ENCODE results near the gene OR6C65.
"Not testable (repeated sequence)": the region's sequence is repeated elsewhere in the genome, so short reads cannot be mapped to it uniquely, and the experiment has no call there.

Gene OR6C65

DNA sequence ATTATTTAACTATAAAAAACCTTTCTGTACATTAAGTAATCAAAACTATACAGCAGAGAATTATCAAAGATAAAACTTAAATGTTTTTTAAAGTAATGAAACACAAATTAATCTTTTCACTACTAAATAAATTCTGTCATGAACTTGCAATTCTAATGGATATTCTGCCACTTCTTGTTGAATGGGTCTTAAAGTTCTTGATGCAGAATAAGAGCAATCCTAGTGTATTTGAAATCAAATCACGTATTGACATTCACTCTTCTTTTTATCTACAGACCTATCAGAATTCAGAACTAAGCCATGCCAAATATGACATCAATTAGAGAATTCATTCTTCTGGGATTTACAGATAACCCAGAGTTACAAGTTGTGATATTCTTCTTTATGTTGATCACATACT, at the start of gene OR6C65:
TSS of gene OR6C65 (plus strand) at position 301 of the 400 bp plus-strand sequence. CDS start at position 301, 0 bp downstream.
- Histone ChIP-seq H3K27me3 (ENCODE audit: control insufficient read depth in 2 of 2, insufficient read depth in 2 of 2, low read length in 2 of 2) (no peaks in the 10 kb centered on the region), H3K27ac (ENCODE audit: low read depth in 2 of 2, low read length in 2 of 2) (no peak within 1 kb of the TSS), H3K36me3 (ENCODE audit: control insufficient read depth in 2 of 2, insufficient read depth in 2 of 2, low read length in 2 of 2) (no peaks in the 10 kb centered on the region), H3K4me3 (ENCODE audit: low read length in 2 of 2) (no peak within 1 kb of the TSS), H3K9ac (ENCODE audit: low read depth in 1 of 2, low read length in 2 of 2) (no peak within 1 kb of the TSS), H3K9me3 (ENCODE audit: control insufficient read depth in 2 of 2, low read length in 2 of 2) (no peaks in the 10 kb centered on the region), H3K4me1 (ENCODE audit: control insufficient read depth in 2 of 2, insufficient read depth in 2 of 2, low read length in 2 of 2) (no peaks in the 10 kb centered on the region)

DNA sequence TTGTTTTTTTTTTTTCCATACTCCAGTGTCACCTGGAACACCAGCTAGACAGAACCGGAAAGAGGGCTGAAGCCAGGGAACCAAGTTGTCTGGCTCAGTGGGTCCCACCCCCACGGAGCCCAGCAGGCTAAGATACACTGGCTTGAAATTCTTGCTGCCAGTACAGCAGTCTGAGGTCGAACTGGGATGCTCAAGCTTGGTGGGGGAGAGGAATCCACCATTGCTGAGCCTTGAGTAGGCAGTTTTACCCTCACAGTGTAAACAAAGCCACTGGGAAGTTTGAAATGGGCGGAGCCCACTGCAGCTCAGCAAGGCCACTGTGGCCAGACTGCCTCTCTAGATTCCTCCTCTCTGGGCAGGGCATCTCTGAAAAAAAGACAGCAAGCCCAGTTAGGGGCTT, 45.0 kb upstream of the OR6C65 start:
- H3K4me1 ChIP-seq (ENCODE audit: control insufficient read depth in 2 of 2, insufficient read depth in 2 of 2, low read length in 2 of 2), result not testable (repeated sequence)

DNA sequence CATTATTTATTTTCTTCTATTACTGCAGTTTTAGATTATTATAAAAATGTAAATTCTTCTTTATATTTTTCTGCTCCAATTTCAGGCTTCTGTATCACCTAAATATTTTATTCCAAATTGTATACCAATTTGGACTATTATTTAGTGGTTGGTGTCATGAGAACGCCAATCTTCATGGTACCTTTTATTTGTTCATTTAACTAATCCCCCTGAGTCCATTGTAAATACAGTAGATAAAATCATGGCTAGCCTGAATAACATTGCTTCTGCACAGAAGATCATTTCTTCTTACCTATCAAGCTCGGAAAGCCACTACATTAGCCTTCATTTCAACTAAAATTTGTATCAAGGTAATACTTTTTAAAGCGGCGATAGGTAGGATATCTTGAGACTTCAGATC, 37.7 kb upstream of the OR6C65 start, which contains the start of gene OR6C75:
TSS of gene OR6C75 (plus strand) at position 301 of the 400 bp plus-strand sequence. CDS start 2,136 bp downstream, outside the sequence.
- no peaks in the 10 kb centered on the region for H3K27me3 ChIP-seq (ENCODE audit: control insufficient read depth in 2 of 2, insufficient read depth in 2 of 2, low read length in 2 of 2)
- no peak within 1 kb of the TSS for H3K27ac ChIP-seq (ENCODE audit: low read depth in 2 of 2, low read length in 2 of 2)
- H3K4me1 ChIP-seq (ENCODE audit: control insufficient read depth in 2 of 2, insufficient read depth in 2 of 2, low read length in 2 of 2), result no peaks in the 10 kb centered on the region
- no peak within 1 kb of the TSS for H3K9ac ChIP-seq (ENCODE audit: low read depth in 1 of 2, low read length in 2 of 2)
- no peaks in the 10 kb centered on the region for H3K9me3 ChIP-seq (ENCODE audit: control insufficient read depth in 2 of 2, low read length in 2 of 2)
- no peaks in the 10 kb centered on the region for H3K36me3 ChIP-seq (ENCODE audit: control insufficient read depth in 2 of 2, insufficient read depth in 2 of 2, low read length in 2 of 2)
- H3K4me3 ChIP-seq (ENCODE audit: low read length in 2 of 2), result no peak within 1 kb of the TSS

More for the DNA sequence above, 45.0 kb upstream of the OR6C65 start:
- not testable (repeated sequence) for H3K4me3 ChIP-seq (ENCODE audit: low read length in 2 of 2); H3K9ac ChIP-seq (ENCODE audit: low read depth in 1 of 2, low read length in 2 of 2); H3K9me3 ChIP-seq (ENCODE audit: control insufficient read depth in 2 of 2, low read length in 2 of 2); H3K27me3 ChIP-seq (ENCODE audit: control insufficient read depth in 2 of 2, insufficient read depth in 2 of 2, low read length in 2 of 2); H3K27ac ChIP-seq (ENCODE audit: low read depth in 2 of 2, low read length in 2 of 2); H3K36me3 ChIP-seq (ENCODE audit: control insufficient read depth in 2 of 2, insufficient read depth in 2 of 2, low read length in 2 of 2)

DNA sequence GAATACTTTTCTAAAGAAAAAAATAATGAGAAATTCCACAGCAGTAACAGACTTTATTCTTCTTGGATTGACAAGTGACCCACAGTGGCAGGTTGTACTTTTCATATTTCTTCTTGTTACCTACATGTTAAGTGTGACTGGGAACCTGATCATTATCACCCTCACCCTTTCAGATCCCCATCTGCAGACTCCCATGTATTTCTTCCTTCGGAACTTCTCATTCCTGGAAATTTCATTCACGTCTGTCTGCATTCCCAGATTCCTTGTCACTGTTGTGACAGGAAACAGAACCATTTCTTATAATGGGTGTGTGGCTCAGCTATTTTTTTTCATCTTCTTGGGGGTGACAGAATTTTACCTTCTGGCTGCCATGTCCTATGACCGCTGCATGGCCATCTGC, 35.2 kb upstream of the OR6C65 start:
- no peak overlapping the region for H3K4me3 ChIP-seq (ENCODE audit: low read length in 2 of 2)
- H3K4me1 ChIP-seq (ENCODE audit: control insufficient read depth in 2 of 2, insufficient read depth in 2 of 2, low read length in 2 of 2), result no peaks in the 10 kb centered on the region
- H3K27ac ChIP-seq (ENCODE audit: low read depth in 2 of 2, low read length in 2 of 2), result no peak overlapping the region
- H3K36me3 ChIP-seq (ENCODE audit: control insufficient read depth in 2 of 2, insufficient read depth in 2 of 2, low read length in 2 of 2), result no peaks in the 10 kb centered on the region
- H3K9me3 ChIP-seq (ENCODE audit: control insufficient read depth in 2 of 2, low read length in 2 of 2), result no peaks in the 10 kb centered on the region
- H3K27me3 ChIP-seq (ENCODE audit: control insufficient read depth in 2 of 2, insufficient read depth in 2 of 2, low read length in 2 of 2), result no peaks in the 10 kb centered on the region
- H3K9ac ChIP-seq (ENCODE audit: low read depth in 1 of 2, low read length in 2 of 2), result no peak overlapping the region

- no peaks in the 10 kb centered on the region for H3K4me1 ChIP-seq (ENCODE audit: control insufficient read depth in 2 of 2, insufficient read depth in 2 of 2, low read length in 2 of 2)
- H3K27ac ChIP-seq (ENCODE audit: low read depth in 2 of 2, low read length in 2 of 2), result no peak overlapping the region
- H3K9ac ChIP-seq (ENCODE audit: low read depth in 1 of 2, low read length in 2 of 2), result no peak overlapping the region
- no peaks in the 10 kb centered on the region for H3K27me3 ChIP-seq (ENCODE audit: control insufficient read depth in 2 of 2, insufficient read depth in 2 of 2, low read length in 2 of 2)
- H3K4me3 ChIP-seq (ENCODE audit: low read length in 2 of 2), result no peak overlapping the region
- H3K36me3 ChIP-seq (ENCODE audit: control insufficient read depth in 2 of 2, insufficient read depth in 2 of 2, low read length in 2 of 2), result no peaks in the 10 kb centered on the region
- no peaks in the 10 kb centered on the region for H3K9me3 ChIP-seq (ENCODE audit: control insufficient read depth in 2 of 2, low read length in 2 of 2)
Observed at GRCh38 chr12:55372521-55372920, 27.8 kb upstream of the OR6C65 start.

- no peaks in the 10 kb centered on the region for H3K27me3 ChIP-seq (ENCODE audit: control insufficient read depth in 2 of 2, insufficient read depth in 2 of 2, low read length in 2 of 2)
- H3K9me3 ChIP-seq (ENCODE audit: control insufficient read depth in 2 of 2, low read length in 2 of 2), result no peaks in the 10 kb centered on the region
- no peaks in the 10 kb centered on the region for H3K4me1 ChIP-seq (ENCODE audit: control insufficient read depth in 2 of 2, insufficient read depth in 2 of 2, low read length in 2 of 2)
- no peak overlapping the region for H3K4me3 ChIP-seq (ENCODE audit: low read length in 2 of 2)
- no peak overlapping the region for H3K27ac ChIP-seq (ENCODE audit: low read depth in 2 of 2, low read length in 2 of 2)
- H3K9ac ChIP-seq (ENCODE audit: low read depth in 1 of 2, low read length in 2 of 2), result no peak overlapping the region
- H3K36me3 ChIP-seq (ENCODE audit: control insufficient read depth in 2 of 2, insufficient read depth in 2 of 2, low read length in 2 of 2), result no peaks in the 10 kb centered on the region
Observed at GRCh38 chr12:55385891-55386290, 14.4 kb upstream of the OR6C65 start.

DNA sequence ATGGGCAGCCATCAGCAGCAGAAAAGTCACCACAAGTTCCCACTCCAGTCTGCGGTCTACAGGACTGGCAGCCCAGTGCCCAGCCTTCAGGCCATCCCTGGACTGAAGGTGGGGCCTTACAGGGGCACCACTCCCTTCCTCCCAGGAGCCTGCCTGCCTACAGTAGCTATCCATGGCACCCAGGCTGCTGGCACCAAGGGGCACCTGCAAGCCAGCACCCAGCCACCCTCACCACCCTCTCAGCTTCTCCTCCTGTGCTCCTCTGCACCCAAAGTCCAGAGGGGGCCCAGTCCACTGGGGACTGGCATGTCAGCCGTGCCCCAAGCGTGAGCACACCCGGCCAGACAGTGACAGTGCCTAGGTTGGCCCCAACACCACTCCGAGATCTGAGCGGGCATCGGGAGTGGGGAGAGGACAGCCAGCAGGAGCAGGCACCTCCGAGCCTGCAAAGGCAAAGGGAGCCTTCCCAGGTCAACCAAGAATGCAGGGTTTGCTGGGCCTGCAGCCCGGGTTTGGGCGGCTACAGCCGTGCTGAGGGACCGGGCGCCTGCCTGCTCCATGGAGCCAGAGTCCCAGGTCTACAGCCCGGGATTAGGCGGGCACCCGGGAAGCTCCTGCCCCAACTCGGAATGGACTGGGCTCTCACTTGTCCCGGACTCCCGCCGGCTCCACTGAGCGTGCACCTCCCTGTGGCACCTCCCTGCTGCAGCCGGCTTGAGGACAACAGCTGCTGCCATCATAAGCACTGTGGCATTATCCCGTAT, 8.1 kb upstream of the OR6C65 start:
- Histone ChIP-seq H3K4me1 (ENCODE audit: control insufficient read depth in 2 of 2, insufficient read depth in 2 of 2, low read length in 2 of 2) (no peaks in the 10 kb centered on the region), H3K4me3 (ENCODE audit: low read length in 2 of 2) (no peak overlapping the region), H3K27me3 (ENCODE audit: control insufficient read depth in 2 of 2, insufficient read depth in 2 of 2, low read length in 2 of 2) (no peaks in the 10 kb centered on the region), H3K36me3 (ENCODE audit: control insufficient read depth in 2 of 2, insufficient read depth in 2 of 2, low read length in 2 of 2) (no peaks in the 10 kb centered on the region), H3K27ac (ENCODE audit: low read depth in 2 of 2, low read length in 2 of 2) (no peak overlapping the region), H3K9ac (ENCODE audit: low read depth in 1 of 2, low read length in 2 of 2) (no peak overlapping the region), H3K9me3 (ENCODE audit: control insufficient read depth in 2 of 2, low read length in 2 of 2) (no peaks in the 10 kb centered on the region)

GRCh38 chr12:55396326-55396725, 4.0 kb upstream of the OR6C65 start:
- H3K9me3 ChIP-seq (ENCODE audit: control insufficient read depth in 2 of 2, low read length in 2 of 2), result no peaks in the 10 kb centered on the region
- H3K4me3 ChIP-seq (ENCODE audit: low read length in 2 of 2), result no peak overlapping the region

DNA sequence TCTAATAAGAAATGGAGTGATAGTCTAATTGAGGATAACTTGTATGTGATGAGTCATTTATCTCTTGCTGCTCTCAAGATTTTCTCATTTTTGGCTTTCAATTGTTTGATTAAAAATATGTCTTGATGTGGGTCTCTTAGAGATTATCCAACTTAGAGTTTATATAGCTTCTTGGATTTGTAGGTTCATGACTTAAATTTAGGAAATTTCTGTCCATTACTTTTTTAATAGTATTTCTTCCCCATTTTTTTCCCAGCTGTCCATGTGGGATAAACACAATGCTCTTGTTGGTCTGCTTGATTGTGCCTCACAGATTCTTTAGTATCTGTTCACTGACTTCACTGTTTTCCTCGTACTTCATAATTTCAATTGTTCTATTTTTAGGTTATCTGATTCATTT, 7.5 kb downstream of the OR6C65 start:
- Histone ChIP-seq H3K27me3 (ENCODE audit: control insufficient read depth in 2 of 2, insufficient read depth in 2 of 2, low read length in 2 of 2) (no peaks in the 10 kb centered on the region), H3K4me3 (ENCODE audit: low read length in 2 of 2) (no peak overlapping the region), H3K4me1 (ENCODE audit: control insufficient read depth in 2 of 2, insufficient read depth in 2 of 2, low read length in 2 of 2) (no peaks in the 10 kb centered on the region), H3K27ac (ENCODE audit: low read depth in 2 of 2, low read length in 2 of 2) (no peak overlapping the region), H3K9ac (ENCODE audit: low read depth in 1 of 2, low read length in 2 of 2) (no peak overlapping the region), H3K9me3 (ENCODE audit: control insufficient read depth in 2 of 2, low read length in 2 of 2) (no peaks in the 10 kb centered on the region), H3K36me3 (ENCODE audit: control insufficient read depth in 2 of 2, insufficient read depth in 2 of 2, low read length in 2 of 2) (no peaks in the 10 kb centered on the region)

More at GRCh38 chr12:55396326-55396725, 4.0 kb upstream of the OR6C65 start:
- Histone ChIP-seq H3K27me3 (ENCODE audit: control insufficient read depth in 2 of 2, insufficient read depth in 2 of 2, low read length in 2 of 2) (no peaks in the 10 kb centered on the region), H3K27ac (ENCODE audit: low read depth in 2 of 2, low read length in 2 of 2) (no peak overlapping the region), H3K4me1 (ENCODE audit: control insufficient read depth in 2 of 2, insufficient read depth in 2 of 2, low read length in 2 of 2) (no peaks in the 10 kb centered on the region), H3K9ac (ENCODE audit: low read depth in 1 of 2, low read length in 2 of 2) (no peak overlapping the region), H3K36me3 (ENCODE audit: control insufficient read depth in 2 of 2, insufficient read depth in 2 of 2, low read length in 2 of 2) (no peaks in the 10 kb centered on the region)

DNA sequence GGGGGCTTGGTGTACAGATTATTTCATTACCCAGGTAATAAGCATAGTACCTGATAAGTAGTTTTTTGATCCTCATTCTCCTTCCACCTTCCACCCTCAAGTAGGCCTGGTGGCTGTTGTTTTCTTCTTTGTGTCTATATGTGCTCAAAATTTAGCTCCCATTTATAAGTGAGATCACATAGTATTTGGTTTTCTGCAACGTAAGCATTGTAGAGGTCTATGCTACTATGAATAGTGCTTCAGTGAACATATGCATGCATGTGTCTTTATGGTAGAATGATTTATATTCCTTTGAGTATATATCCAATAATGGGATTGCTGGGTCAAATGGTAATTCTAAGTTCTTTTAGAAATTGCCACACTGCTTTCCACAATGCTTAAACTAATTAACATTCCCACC, 8.8 kb downstream of the OR6C65 start:
- H3K9ac ChIP-seq (ENCODE audit: low read depth in 1 of 2, low read length in 2 of 2); H3K4me1 ChIP-seq (ENCODE audit: control insufficient read depth in 2 of 2, insufficient read depth in 2 of 2, low read length in 2 of 2); H3K9me3 ChIP-seq (ENCODE audit: control insufficient read depth in 2 of 2, low read length in 2 of 2); H3K27ac ChIP-seq (ENCODE audit: low read depth in 2 of 2, low read length in 2 of 2); H3K4me3 ChIP-seq (ENCODE audit: low read length in 2 of 2); H3K27me3 ChIP-seq (ENCODE audit: control insufficient read depth in 2 of 2, insufficient read depth in 2 of 2, low read length in 2 of 2); H3K36me3 ChIP-seq (ENCODE audit: control insufficient read depth in 2 of 2, insufficient read depth in 2 of 2, low read length in 2 of 2): not testable (repeated sequence)

Measured in mucosa of rectum (tissue), 2 donors.